ENCODE results near the gene TMEM225B. TPM values are rescaled to one million over a fixed set of nuclear protein-coding genes. Genes with fewer than 3 reads are reported as not detected.
A peak's percentile ranks its signal among the peaks of the same experiment; 100 is the strongest.
"Not testable (repeated sequence)": the region's sequence is repeated elsewhere in the genome, so short reads cannot be mapped to it uniquely, and the experiment has no call there.

Gene TMEM225B
- total and polyA plus RNA-seq, 7 experiments from 2014 or later = 0.44 to 2.5 (median 0.90) TPM; not detected in 1

DNA sequence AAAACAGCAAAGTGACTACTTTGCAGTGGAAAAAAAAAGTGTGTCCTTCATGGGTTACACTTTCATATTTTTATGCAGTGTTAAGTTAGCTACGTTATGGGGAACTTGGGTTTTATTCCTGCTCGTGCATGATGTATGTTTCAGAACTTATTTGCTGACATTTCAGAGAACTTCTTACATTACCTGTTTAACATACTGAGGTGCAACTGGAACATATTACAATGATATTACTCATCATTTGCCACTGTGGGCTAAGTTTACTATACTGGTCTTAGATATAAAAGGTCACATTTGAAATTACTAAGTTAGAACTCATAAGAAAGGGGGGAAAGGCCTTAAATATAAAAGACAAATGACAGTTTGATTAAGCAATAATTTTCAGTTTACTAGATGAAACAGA is 39.3 kb downstream of the TMEM225B start:
- H3K4me3 ChIP-seq (ENCODE audit: low read length); H3K4me1 ChIP-seq (ENCODE audit: control insufficient read depth in 2 of 2, insufficient read depth in 2 of 2, low read length in 2 of 2); H3K9me3 ChIP-seq (ENCODE audit: control insufficient read depth in 2 of 3, low read length in 3 of 3); H3K9me3 Mint-ChIP-seq; H3K27me3 ChIP-seq (ENCODE audit: control insufficient read depth in 2 of 2, insufficient read depth in 2 of 2, low read length in 2 of 2); ATAC-seq; H3K27me3 Mint-ChIP-seq; DNase-seq; H3K27ac ChIP-seq (ENCODE audit: low read depth, low read length); H3K4me3 Mint-ChIP-seq; intact Hi-C loops (cut with micrococcal nuclease); CTCF ChIA-PET; H3K4me1 Mint-ChIP-seq: not testable (repeated sequence)
- POLR2A ChIA-PET = interaction anchor here (1.0 kb wide), 1 partner anchor 35 kb away, joined by 4 read pairs; no protein-coding TSS in a partner anchor
- H3K36me3 ChIP-seq (ENCODE audit: control insufficient read depth in 2 of 3, insufficient read depth in 3 of 3, low read length in 3 of 3) = peaks cover 0 to 28% (median 0%) of the 10 kb centered on the region in 3 experiments
- Mint-ChIP-seq H3K36me3 (peaks cover 0 to 32% (median 14%) of the 10 kb centered on the region in 5 donors), H3K27ac (peak overlapping the region in 4 of 9 donors; percentile 5 to 36 (median 16))

DNA sequence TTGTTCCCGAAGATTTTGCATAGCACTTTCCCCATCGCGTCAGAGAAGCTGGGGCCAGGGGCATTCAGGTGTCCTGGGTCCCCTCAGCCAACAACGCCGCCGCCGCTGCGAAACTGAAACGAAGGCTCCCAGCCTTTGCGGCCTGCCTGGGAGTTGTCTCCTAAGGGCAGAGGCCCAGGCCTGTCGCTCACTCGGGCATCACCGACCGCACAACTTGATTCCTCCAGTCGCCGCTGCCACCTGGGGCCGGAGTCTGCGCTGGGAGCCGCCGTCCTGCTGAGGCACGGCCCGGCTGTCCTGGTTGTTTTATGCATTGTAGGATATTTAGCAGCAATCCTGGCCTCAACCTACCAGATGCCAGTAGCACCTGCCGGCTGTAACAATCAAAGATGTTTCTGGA is 40.7 kb downstream of the TMEM225B start:
- no peaks in the 10 kb centered on the region for H3K27me3 Mint-ChIP-seq
- peaks cover 0 to 18% (median 0%) of the 10 kb centered on the region in 3 experiments for H3K36me3 ChIP-seq (ENCODE audit: control insufficient read depth in 2 of 3, insufficient read depth in 3 of 3, low read length in 3 of 3)
- no peak overlapping the region for H3K4me3 ChIP-seq (ENCODE audit: low read length)
- POLR2A ChIA-PET = no interaction called here
- no peaks in the 10 kb centered on the region for H3K4me1 ChIP-seq (ENCODE audit: control insufficient read depth in 2 of 2, insufficient read depth in 2 of 2, low read length in 2 of 2)
- peaks cover 0 to 8% (median 0%) of the 10 kb centered on the region in 7 donors for H3K4me1 Mint-ChIP-seq
- CTCF ChIA-PET = no interaction called here
- no peaks in the 10 kb centered on the region for H3K9me3 Mint-ChIP-seq
- no peaks in the 10 kb centered on the region for H3K9me3 ChIP-seq (ENCODE audit: control insufficient read depth in 2 of 3, low read length in 3 of 3)
- no peaks in the 10 kb centered on the region for H3K27me3 ChIP-seq (ENCODE audit: control insufficient read depth in 2 of 2, insufficient read depth in 2 of 2, low read length in 2 of 2)
- peaks cover 0 to 43% (median 22%) of the 10 kb centered on the region in 5 donors for H3K36me3 Mint-ChIP-seq
- no peak overlapping the region for H3K4me3 Mint-ChIP-seq
- H3K27ac Mint-ChIP-seq = no peak overlapping the region
- intact Hi-C loops (cut with micrococcal nuclease) = no loop called here
- no peak overlapping the region for H3K27ac ChIP-seq (ENCODE audit: low read depth, low read length)
- DNase-seq (no peak), ATAC-seq (no peak)

DNA sequence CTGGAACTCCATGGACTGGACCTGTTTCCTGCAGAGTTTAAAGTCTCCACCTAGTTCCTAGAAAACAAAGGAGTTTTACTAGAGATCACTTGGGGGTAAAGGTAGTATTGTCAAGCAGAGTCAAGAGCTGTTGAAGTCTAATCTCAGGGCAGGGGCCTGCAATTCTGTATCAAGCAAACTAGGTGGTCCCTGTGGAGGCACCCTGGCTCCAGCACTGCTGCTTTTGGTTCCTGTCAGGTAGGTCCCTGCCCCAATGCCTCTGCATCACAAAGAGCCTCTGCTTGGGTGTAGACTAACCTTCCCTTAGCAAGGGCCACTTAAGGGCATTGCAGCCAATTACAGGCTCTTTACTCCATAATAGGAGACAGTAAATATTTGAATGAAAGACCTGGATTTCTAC is 41.2 kb downstream of the TMEM225B start:
- Histone ChIP-seq H3K4me3 (ENCODE audit: low read length) (no peak overlapping the region), H3K36me3 (ENCODE audit: control insufficient read depth in 2 of 3, insufficient read depth in 3 of 3, low read length in 3 of 3) (peaks cover 0 to 13% (median 0%) of the 10 kb centered on the region in 3 experiments), H3K27ac (ENCODE audit: low read depth, low read length) (no peak overlapping the region), H3K4me1 (ENCODE audit: control insufficient read depth in 2 of 2, insufficient read depth in 2 of 2, low read length in 2 of 2) (no peaks in the 10 kb centered on the region), H3K27me3 (ENCODE audit: control insufficient read depth in 2 of 2, insufficient read depth in 2 of 2, low read length in 2 of 2) (no peaks in the 10 kb centered on the region), H3K9me3 (ENCODE audit: control insufficient read depth in 2 of 3, low read length in 3 of 3) (no peaks in the 10 kb centered on the region)
- no peak for ATAC-seq
- Mint-ChIP-seq H3K36me3 (peaks cover 0 to 48% (median 26%) of the 10 kb centered on the region in 5 donors), H3K27me3 (no peaks in the 10 kb centered on the region), H3K9me3 (no peaks in the 10 kb centered on the region), H3K4me3 (no peak overlapping the region), H3K27ac (no peak overlapping the region), H3K4me1 (peaks cover 0 to 8% (median under 1%) of the 10 kb centered on the region in 7 donors)
- ChIA-PET POLR2A (no interaction called here), CTCF (interaction anchor here (0.5 kb wide), 1 partner anchor 158 kb away, joined by 3 read pairs; no protein-coding TSS in a partner anchor)
- intact Hi-C loops (cut with micrococcal nuclease) = no loop called here
- DNase-seq = no peak

DNA sequence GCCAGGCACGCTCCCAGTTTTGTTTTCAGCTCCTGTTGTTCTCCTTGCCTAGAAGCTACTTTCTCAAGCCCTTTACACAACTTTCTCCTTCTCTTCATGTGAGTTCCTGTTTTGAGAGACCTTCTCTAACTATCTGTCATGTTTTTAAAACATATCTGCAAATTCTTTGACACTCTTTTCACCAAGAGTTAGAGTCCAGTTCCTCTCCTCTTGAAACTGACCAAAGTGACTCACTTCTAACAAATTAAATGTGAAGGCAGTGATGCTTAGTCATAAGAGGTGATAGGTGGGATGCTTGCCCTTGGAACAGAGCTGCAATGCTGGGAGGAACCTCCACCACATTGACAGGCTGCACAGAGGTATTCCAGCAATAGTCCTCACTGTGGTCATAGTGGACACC is 44.0 kb downstream of the TMEM225B start:
- Mint-ChIP-seq H3K36me3 (peaks cover 3 to 67% (median 50%) of the 10 kb centered on the region in 5 donors), H3K4me1 (peaks cover 0 to 8% (median 0%) of the 10 kb centered on the region in 7 donors), H3K27ac (peak overlapping the region in 2 of 9 donors; percentile 31 to 59)

DNA sequence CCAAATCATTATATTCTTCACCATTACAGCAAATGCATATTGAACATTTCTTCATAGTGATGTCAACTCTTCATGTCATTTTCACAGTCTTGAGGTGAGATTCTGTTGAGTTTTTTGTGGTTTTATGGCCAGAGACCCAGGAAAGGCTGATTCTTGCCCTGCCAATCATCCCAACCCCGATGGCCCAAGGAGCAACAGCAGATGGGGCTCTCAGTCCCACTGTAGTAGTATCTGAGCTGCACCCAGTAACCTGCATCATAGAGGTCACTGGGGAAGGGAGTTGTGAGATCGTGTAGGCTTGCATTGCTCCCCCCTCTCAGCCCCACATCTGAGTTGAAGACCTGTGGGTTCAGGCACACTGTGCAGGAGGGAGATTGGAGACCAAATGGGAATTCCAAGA is 45.4 kb downstream of the TMEM225B start:
- DNase-seq (no peak), ATAC-seq (no peak)
- no peak overlapping the region for H3K27ac ChIP-seq (ENCODE audit: low read depth, low read length)
- peaks cover 0 to 10% (median 0%) of the 10 kb centered on the region in 3 experiments for H3K36me3 ChIP-seq (ENCODE audit: control insufficient read depth in 2 of 3, insufficient read depth in 3 of 3, low read length in 3 of 3)
- intact Hi-C loops (cut with micrococcal nuclease) = no loop called here
- POLR2A ChIA-PET = no interaction called here
- H3K27me3 Mint-ChIP-seq = no peaks in the 10 kb centered on the region
- no peak overlapping the region for H3K4me3 Mint-ChIP-seq
- peaks cover 0 to 8% (median 0%) of the 10 kb centered on the region in 11 donors for H3K9me3 Mint-ChIP-seq
- no peaks in the 10 kb centered on the region for H3K9me3 ChIP-seq (ENCODE audit: control insufficient read depth in 2 of 3, low read length in 3 of 3)
- no peaks in the 10 kb centered on the region for H3K4me1 ChIP-seq (ENCODE audit: control insufficient read depth in 2 of 2, insufficient read depth in 2 of 2, low read length in 2 of 2)
- H3K4me3 ChIP-seq (ENCODE audit: low read length) = no peak overlapping the region
- H3K27ac Mint-ChIP-seq = peak overlapping the region in 1 of 9 donors; percentile 25
- H3K27me3 ChIP-seq (ENCODE audit: control insufficient read depth in 2 of 2, insufficient read depth in 2 of 2, low read length in 2 of 2) = no peaks in the 10 kb centered on the region
- CTCF ChIA-PET = no interaction called here
- peaks cover 7 to 68% (median 60%) of the 10 kb centered on the region in 5 donors for H3K36me3 Mint-ChIP-seq
- H3K4me1 Mint-ChIP-seq = peaks cover 0 to 9% (median 0%) of the 10 kb centered on the region in 7 donors

More for the DNA sequence above, 44.0 kb downstream of the TMEM225B start:
- no peak for DNase-seq
- Histone ChIP-seq H3K36me3 (ENCODE audit: control insufficient read depth in 2 of 3, insufficient read depth in 3 of 3, low read length in 3 of 3) (peaks cover 0 to 12% (median 0%) of the 10 kb centered on the region in 3 experiments), H3K4me1 (ENCODE audit: control insufficient read depth in 2 of 2, insufficient read depth in 2 of 2, low read length in 2 of 2) (no peaks in the 10 kb centered on the region), H3K27me3 (ENCODE audit: control insufficient read depth in 2 of 2, insufficient read depth in 2 of 2, low read length in 2 of 2) (no peaks in the 10 kb centered on the region), H3K27ac (ENCODE audit: low read depth, low read length) (no peak overlapping the region), H3K9me3 (ENCODE audit: control insufficient read depth in 2 of 3, low read length in 3 of 3) (no peaks in the 10 kb centered on the region), H3K4me3 (ENCODE audit: low read length) (no peak overlapping the region)
- Mint-ChIP-seq H3K9me3 (peaks cover 0 to 8% (median 0%) of the 10 kb centered on the region in 11 donors), H3K27me3 (no peaks in the 10 kb centered on the region), H3K4me3 (no peak overlapping the region)
- CTCF ChIA-PET = no interaction called here
- intact Hi-C loops (cut with micrococcal nuclease) = no loop called here
- POLR2A ChIA-PET = interaction anchor here (0.6 kb wide), 1 partner anchor 88 kb away, joined by 5 read pairs; no protein-coding TSS in a partner anchor
- ATAC-seq = no peak

DNA sequence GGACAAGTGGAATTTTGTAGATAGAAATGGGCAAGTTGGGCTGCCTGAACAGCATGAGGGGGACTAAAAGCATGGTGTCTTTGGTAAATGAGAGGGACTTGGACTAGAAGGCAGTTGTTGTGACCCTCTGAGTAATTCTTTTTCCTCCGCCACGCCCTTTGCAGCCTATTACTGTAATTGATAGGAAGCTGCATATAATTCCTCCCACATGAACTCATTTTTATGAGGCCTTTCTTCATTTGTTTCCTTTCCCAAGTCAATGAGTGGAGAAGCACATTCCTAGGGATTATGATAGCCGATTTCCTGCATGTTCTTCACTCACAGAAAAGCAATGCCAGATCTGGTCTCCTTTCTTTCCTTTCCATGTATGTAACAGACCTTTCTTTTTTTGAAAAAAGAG is 46.4 kb downstream of the TMEM225B start:
- intact Hi-C loops (cut with micrococcal nuclease) = no loop called here
- ATAC-seq = no peak

DNA sequence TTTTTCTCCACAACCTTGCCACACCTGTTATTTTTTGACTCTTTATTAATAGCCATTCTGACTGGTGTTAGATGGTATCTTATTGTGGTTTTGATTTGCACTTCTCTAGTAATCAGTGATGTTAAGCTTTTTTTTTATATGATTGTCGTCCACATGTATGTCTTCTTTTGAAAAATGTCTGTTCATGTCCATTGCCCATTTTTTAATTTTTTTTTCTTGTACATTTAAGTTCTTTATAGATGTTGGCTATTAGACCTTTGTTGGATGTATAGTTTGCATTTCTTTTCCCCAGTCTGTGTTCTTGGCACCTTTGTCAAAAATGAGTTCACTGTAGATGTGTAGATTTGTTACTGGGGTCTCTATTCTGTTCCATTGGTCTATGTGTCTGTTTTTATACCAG is 47.5 kb downstream of the TMEM225B start:
- no peaks in the 10 kb centered on the region for H3K9me3 ChIP-seq (ENCODE audit: control insufficient read depth in 2 of 3, low read length in 3 of 3)
- CTCF ChIA-PET = no interaction called here
- peaks cover 0 to 3% (median 0%) of the 10 kb centered on the region in 3 experiments for H3K36me3 ChIP-seq (ENCODE audit: control insufficient read depth in 2 of 3, insufficient read depth in 3 of 3, low read length in 3 of 3)
- intact Hi-C loops (cut with micrococcal nuclease) = no loop called here
- peaks cover 7 to 73% (median 56%) of the 10 kb centered on the region in 5 donors for H3K36me3 Mint-ChIP-seq
- no peak overlapping the region for H3K4me3 ChIP-seq (ENCODE audit: low read length)
- H3K4me1 ChIP-seq (ENCODE audit: control insufficient read depth in 2 of 2, insufficient read depth in 2 of 2, low read length in 2 of 2) = no peaks in the 10 kb centered on the region
- no peak overlapping the region for H3K4me3 Mint-ChIP-seq
- no peaks in the 10 kb centered on the region for H3K27me3 ChIP-seq (ENCODE audit: control insufficient read depth in 2 of 2, insufficient read depth in 2 of 2, low read length in 2 of 2)
- DNase-seq (no peak), ATAC-seq (no peak)
- H3K27ac ChIP-seq (ENCODE audit: low read depth, low read length) = no peak overlapping the region
- peaks cover 0 to 8% (median 0%) of the 10 kb centered on the region in 11 donors for H3K9me3 Mint-ChIP-seq
- H3K4me1 Mint-ChIP-seq = peaks cover 0 to 9% (median 0%) of the 10 kb centered on the region in 7 donors
- no peaks in the 10 kb centered on the region for H3K27me3 Mint-ChIP-seq
- POLR2A ChIA-PET = no interaction called here
- H3K27ac Mint-ChIP-seq = no peak overlapping the region

More for the DNA sequence above, 46.4 kb downstream of the TMEM225B start:
- peaks cover 7 to 71% (median 60%) of the 10 kb centered on the region in 5 donors for H3K36me3 Mint-ChIP-seq
- no peak for DNase-seq
- Histone ChIP-seq H3K4me3 (ENCODE audit: low read length) (no peak overlapping the region), H3K9me3 (ENCODE audit: control insufficient read depth in 2 of 3, low read length in 3 of 3) (no peaks in the 10 kb centered on the region), H3K27me3 (ENCODE audit: control insufficient read depth in 2 of 2, insufficient read depth in 2 of 2, low read length in 2 of 2) (no peaks in the 10 kb centered on the region), H3K36me3 (ENCODE audit: control insufficient read depth in 2 of 3, insufficient read depth in 3 of 3, low read length in 3 of 3) (peaks cover 0 to 3% (median 0%) of the 10 kb centered on the region in 3 experiments), H3K4me1 (ENCODE audit: control insufficient read depth in 2 of 2, insufficient read depth in 2 of 2, low read length in 2 of 2) (no peaks in the 10 kb centered on the region), H3K27ac (ENCODE audit: low read depth, low read length) (no peak overlapping the region)
- peaks cover 0 to 8% (median 0%) of the 10 kb centered on the region in 11 donors for H3K9me3 Mint-ChIP-seq
- no peak overlapping the region for H3K27ac Mint-ChIP-seq
- no peak overlapping the region for H3K4me3 Mint-ChIP-seq
- peaks cover 0 to 9% (median 0%) of the 10 kb centered on the region in 7 donors for H3K4me1 Mint-ChIP-seq
- CTCF ChIA-PET = interaction anchor here (0.6 kb wide), 1 partner anchor 572 kb away, joined by 7 read pairs; no protein-coding TSS in a partner anchor
- POLR2A ChIA-PET = no interaction called here
- no peaks in the 10 kb centered on the region for H3K27me3 Mint-ChIP-seq
